NCI-H226 (cell line): ENCODE measurements around the gene PAK5.

ENCODE experiments used
- DNase-seq: peaks from one replicate; pipeline ENCODE4 v3.0.0-alpha.2; 2015

Gene PAK5

GRCh38 chr20:9775176-9775575, 63.7 kb downstream of the PAK5 start:
- DNase-seq = no peak

GRCh38 chr20:9769954-9770353, 68.9 kb downstream of the PAK5 start:
- DNase-seq = no peak

GRCh38 chr20:9761476-9761875, 77.4 kb downstream of the PAK5 start:
- no peak for DNase-seq

DNA sequence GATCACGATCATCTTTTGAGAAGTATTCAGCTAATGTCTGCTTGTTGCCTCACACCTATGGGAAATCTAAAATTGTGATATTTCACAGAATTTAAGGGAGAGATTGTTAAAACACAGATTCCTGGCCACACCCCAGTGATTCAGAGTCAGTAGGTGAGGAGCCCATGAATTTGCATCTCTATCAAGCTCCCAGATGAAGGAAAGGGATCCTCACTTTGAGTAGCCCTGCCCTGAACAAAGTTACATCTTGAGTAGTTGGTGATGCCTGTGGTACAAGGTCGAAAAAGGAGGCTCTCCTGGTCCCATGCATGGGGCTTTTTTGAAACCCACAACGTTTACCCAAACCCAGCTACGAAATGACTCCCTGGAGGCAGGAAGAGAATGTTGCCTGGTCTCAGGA, 79.5 kb downstream of the PAK5 start:
- no peak for DNase-seq

GRCh38 chr20:9758752-9759151, 80.1 kb downstream of the PAK5 start:
- DNase-seq = no peak

DNA sequence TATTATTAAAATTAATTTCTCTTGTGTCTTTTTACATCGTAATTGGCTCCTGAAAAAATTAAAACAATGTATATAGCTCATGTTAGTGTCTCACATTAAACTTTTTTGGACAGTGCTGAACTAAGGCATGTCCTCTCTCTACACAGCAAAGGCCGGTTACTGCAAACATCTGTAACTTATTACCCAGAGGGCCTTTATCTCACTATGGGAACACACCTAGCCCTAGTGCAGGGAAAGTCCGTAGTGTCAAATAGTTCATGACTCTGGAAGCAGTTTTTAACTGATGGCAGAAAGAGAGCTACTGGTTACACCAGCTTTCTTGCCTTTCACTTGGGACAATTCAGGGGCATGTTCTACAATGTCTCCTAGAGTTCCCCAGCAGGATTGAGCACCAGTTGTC, 82.2 kb downstream of the PAK5 start:
- DNase-seq = no peak

GRCh38 chr20:9755301-9755700, 83.6 kb downstream of the PAK5 start:
- DNase-seq = no peak

- DNase-seq = no peak
Measured at GRCh38 chr20:9744551-9744950, 94.3 kb downstream of the PAK5 start.

- DNase-seq = no peak
Measured at GRCh38 chr20:9743871-9744270, 95.0 kb downstream of the PAK5 start.

GRCh38 chr20:9742821-9743220, 96.1 kb downstream of the PAK5 start:
- DNase-seq = no peak

DNA sequence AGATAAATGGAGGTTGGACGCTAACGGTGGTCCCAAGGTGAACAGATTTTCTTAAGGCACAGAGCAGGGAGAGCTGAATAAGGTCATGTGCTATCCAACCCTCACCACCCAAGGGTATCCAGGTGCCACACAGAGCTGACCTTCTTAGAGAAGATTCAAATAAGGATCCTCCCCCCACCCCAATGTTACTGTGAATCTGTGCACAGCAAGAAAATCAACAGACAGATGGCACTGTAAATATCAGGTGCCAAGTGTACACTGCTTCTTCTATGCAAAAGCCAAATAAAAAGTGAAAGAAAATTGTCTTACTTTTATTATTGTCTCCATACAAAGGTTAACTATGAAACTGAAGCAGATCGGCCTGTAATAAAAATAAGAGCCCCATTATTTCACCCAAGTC, 96.9 kb downstream of the PAK5 start:
- no peak for DNase-seq

- no peak for DNase-seq
Measured at GRCh38 chr20:9740486-9740885, 98.4 kb downstream of the PAK5 start.

GRCh38 chr20:9739991-9740390, 98.9 kb downstream of the PAK5 start:
- no peak for DNase-seq

- DNase-seq = no peak
Measured at GRCh38 chr20:9736373-9736772, 102.5 kb downstream of the PAK5 start.

DNA sequence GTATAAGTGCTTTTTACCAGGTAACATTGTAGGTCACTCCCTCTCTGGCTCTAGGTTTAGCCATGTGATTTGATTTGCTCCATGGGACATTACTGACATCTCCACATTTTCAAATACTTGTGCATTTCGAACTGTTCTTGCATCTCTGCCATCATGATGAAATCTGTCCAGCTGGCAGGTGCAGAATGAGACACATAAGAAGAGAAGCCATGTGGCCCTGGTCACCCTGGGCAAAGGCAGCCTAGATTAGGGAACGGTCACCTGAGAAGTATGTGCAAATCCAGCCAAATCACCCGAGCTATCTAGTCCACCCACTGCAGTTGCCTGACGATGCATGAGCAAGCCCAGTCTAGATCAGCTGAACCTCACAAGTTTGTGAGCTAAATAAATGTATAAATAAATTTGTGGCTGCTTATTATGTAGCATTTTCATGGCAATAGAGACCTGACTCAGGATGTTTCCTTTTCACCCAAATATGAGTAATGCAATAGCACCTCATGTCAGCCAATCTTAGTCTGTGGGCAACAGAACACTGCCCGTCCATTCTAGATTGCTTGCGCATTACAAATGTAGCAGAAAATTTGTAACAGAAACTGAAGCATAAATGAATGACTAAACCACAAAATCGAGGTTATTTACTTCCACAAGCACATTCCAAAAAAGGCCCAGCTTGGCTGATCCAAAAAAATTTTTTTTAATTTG, 115.2 kb downstream of the PAK5 start:
- DNase-seq = no peak

DNA sequence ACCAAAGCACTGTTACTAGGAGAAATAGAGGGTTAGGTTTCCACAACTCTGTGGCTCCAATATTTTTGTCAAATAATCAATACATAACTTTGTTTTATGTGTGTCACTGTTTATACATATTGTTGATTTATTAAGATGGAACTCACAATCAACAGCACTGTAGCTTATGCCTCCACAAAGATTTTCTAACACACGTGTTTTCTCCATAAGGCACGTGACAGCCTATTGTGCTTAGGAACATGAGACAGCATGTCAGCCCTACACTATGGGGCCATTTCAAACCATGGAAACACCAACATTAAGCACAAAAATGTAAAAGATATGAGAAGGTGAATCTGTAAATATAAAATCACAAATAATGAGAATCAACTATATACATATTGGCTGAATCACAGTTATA, 127.0 kb downstream of the PAK5 start:
- no peak for DNase-seq

DNA sequence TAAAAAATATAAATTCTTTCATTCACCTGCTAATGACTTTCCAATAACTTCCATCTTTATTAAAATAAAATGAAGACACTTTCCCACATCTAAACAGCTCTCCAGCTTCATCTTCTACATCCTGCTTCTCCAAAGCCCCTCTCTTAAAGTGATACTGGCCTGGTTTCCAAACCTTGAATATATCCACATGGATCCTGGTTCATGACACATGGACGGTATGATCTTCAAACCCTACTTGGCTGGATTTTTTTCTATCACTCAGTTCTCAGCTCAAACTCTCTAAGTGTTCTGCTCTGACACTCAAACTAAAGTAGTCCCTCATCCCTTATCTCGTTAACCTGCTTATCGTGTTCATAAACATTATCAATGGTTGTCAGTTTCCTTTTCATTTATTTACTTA, 128.2 kb downstream of the PAK5 start:
- no peak for DNase-seq

- no peak for DNase-seq
Measured at GRCh38 chr20:9705722-9706476, 133.0 kb downstream of the PAK5 start.

- DNase-seq = no peak
Measured at GRCh38 chr20:9699181-9699580, 139.7 kb downstream of the PAK5 start.

GRCh38 chr20:9689041-9689440, 149.8 kb downstream of the PAK5 start:
- no peak for DNase-seq

DNA sequence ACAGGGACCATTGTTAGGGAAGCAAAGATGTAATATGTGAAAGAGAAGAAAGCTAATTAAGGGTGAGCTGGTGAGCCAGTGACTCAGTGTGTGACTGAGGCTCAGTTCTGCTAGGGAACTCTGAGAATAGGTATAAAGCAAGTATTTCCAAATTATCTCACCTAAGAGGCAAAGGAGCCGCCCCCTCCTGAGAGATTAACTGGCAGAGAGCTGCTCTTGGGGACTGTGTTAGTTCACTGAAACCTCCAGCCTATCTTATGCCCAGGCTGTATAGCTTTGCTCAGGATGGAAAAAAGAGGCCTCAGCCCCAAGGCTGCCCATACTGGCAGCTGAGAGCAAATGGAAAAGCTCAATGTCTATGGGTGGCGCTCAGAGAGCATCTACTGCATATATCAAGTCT, 152.0 kb downstream of the PAK5 start:
- no peak for DNase-seq

DNA sequence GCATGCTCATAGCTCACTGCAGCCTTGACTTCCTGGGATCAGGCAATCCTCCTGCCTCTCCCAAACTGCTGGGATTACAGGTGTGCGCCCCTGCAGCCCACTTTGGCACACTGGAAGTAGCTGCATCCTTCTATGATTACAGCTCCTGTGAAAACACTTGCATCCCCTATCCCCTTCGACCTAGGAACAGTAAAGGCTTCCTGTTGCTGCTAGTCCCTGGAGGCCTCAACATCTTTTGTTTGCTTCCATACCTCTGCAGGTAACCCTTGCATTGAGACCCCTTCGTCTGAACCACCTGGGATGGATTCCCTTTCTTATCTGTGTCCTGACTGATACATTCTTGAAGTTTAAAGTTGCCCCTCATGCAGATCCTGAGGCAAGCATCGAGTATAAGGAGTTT, 152.4 kb downstream of the PAK5 start:
- DNase-seq = no peak

GRCh38 chr20:9686001-9686400, 152.9 kb downstream of the PAK5 start:
- DNase-seq = no peak

GRCh38 chr20:9685011-9685410, 153.9 kb downstream of the PAK5 start:
- no peak for DNase-seq

DNA sequence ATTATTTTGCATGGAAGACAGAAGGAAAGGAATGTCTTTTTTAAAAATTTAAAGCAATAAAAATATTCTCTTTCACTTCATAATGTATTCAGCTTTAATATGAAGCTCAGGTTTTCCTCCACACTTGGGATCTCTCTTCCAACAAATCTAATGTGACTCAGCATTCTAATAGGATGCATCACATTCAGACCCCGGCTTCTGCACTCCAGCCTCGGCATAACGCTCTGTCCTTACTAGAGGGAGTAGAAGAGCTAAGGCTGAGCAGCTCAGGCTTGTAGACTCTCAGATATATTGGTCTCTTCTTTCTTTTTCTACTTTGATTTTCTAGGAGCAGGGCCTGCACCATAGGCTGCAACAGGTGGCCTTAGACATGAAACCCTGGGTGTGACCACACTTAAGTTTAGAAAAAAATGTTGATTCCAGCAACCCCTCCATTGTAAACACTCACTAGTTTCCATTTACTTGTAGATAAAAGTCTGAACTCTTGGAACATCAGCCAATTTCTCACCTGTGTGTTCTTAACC, 161.7 kb downstream of the PAK5 start:
- no peak for DNase-seq
